WTC11 (cell line): ENCODE measurements around the gene LRRC10. TPM values are rescaled to one million over a fixed set of nuclear protein-coding genes. Genes with fewer than 3 reads are reported as not detected.
A peak's percentile ranks its signal among the peaks of the same experiment; 100 is the strongest.

Source experiments
- ATAC-seq: fragments of 200-7000 bp; cut with Tn5 transposase; 2 replicates; pipeline ENCODE4 v1.10.0; 2021; ENCODE audit warnings: mild to moderate bottlenecking, moderate library complexity
- CTCF ChIA-PET: fragments of 300-600 bp; sonication (Branson Sonifier 250); formaldehyde crosslinking; loops from one replicate; lab custom pipeline; 2021; ENCODE audit warnings: antibody characterized with exemption; lab: Charles Lee
- POLR2A ChIA-PET: fragments of 350-600 bp; sonication (Branson Sonifier 250); formaldehyde crosslinking; loops from one replicate; lab custom pipeline; 2021; ENCODE audit warnings: antibody characterized with exemption; lab: Charles Lee
- DNase-seq: peaks from one replicate; pipeline ENCODE4 v3.0.0; 2021; ENCODE audit warnings: low spot score
- H3K27ac Mint-ChIP-seq: 2 replicates; pipeline ENCODE4 v1.8.0; 2021; ENCODE audit warnings: mixed read lengths
- H3K27me3 Mint-ChIP-seq: 2 replicates; pipeline ENCODE4 v1.8.0; 2021; ENCODE audit warnings: low read depth, mild to moderate bottlenecking, moderate library complexity, mixed read lengths
- H3K36me3 Mint-ChIP-seq: 2 replicates; pipeline ENCODE4 v1.8.0; 2021; ENCODE audit warnings: mixed read lengths
- H3K4me1 Mint-ChIP-seq: 2 replicates; pipeline ENCODE4 v1.8.0; 2022; ENCODE audit warnings: mixed read lengths
- H3K4me3 Mint-ChIP-seq: 2 replicates; pipeline ENCODE4 v1.8.0; 2021; ENCODE audit warnings: mild to moderate bottlenecking, moderate library complexity, mixed read lengths
- H3K9me3 Mint-ChIP-seq: 2 replicates; pipeline ENCODE4 v1.8.0; 2021; ENCODE audit warnings: mixed read lengths
- ELF4 ChIP-seq: sonication (generic); formaldehyde crosslinking; IDR thresholded peaks from 2 replicates; pipeline ENCODE4 v1.8.1; 2022; ENCODE audit warnings: low read depth, mild to moderate bottlenecking, moderate library complexity, missing genetic modification reagents
- ETV6 ChIP-seq: sonication (generic); formaldehyde crosslinking; IDR thresholded peaks from 2 replicates; pipeline ENCODE4 v1.8.1; 2022; ENCODE audit warnings: mild to moderate bottlenecking, missing genetic modification reagents
- HMGA2 ChIP-seq: fragments of 250-450 bp; sonication (Bioruptor Pico); IDR thresholded peaks from 2 replicates; pipeline ENCODE4 v1.4.0; 2021; ENCODE audit warnings: mild to moderate bottlenecking, moderate library complexity
- JAZF1 ChIP-seq: fragments of 250-450 bp; sonication (Bioruptor Pico); IDR thresholded peaks from 2 replicates; pipeline ENCODE4 v1.9.0; 2021; ENCODE audit warnings: moderate library complexity, mild to moderate bottlenecking, inconsistent platforms
- JUN ChIP-seq: sonication (generic); formaldehyde crosslinking; IDR thresholded peaks from 2 replicates; pipeline ENCODE4 v1.8.0; 2023; ENCODE audit warnings: mild to moderate bottlenecking, missing genetic modification reagents
- MYBL2 ChIP-seq: sonication (generic); formaldehyde crosslinking; IDR thresholded peaks from 2 replicates; pipeline ENCODE4 v1.8.1; 2023; ENCODE audit warnings: mild to moderate bottlenecking, moderate library complexity, missing genetic modification reagents
- NFE2L1 ChIP-seq: sonication (generic); formaldehyde crosslinking; IDR thresholded peaks from 2 replicates; pipeline ENCODE4 v1.8.1; 2023; ENCODE audit warnings: missing genetic modification reagents
- OVOL2 ChIP-seq: fragments of 250-450 bp; sonication (Bioruptor Pico); IDR thresholded peaks from 2 replicates; pipeline ENCODE4 v1.9.0; 2021; ENCODE audit warnings: mild to moderate bottlenecking, borderline replicate concordance
- SMAD4 ChIP-seq: sonication (generic); formaldehyde crosslinking; IDR thresholded peaks from 2 replicates; pipeline ENCODE4 v1.8.0; 2022; ENCODE audit warnings: mild to moderate bottlenecking, missing genetic modification reagents
- SP1 ChIP-seq: sonication (generic); formaldehyde crosslinking; conservative IDR thresholded peaks from 2 replicates; pipeline ENCODE4 v1.8.1; 2022; ENCODE audit warnings: missing genetic modification reagents
- TCF7 ChIP-seq: sonication (generic); formaldehyde crosslinking; IDR thresholded peaks from 2 replicates; pipeline ENCODE4 v1.8.0; 2022; ENCODE audit warnings: mild to moderate bottlenecking, low read depth, missing genetic modification reagents, moderate library complexity
- ZNF219 ChIP-seq: sonication (generic); formaldehyde crosslinking; IDR thresholded peaks from 2 replicates; pipeline ENCODE4 v1.8.0; 2023; ENCODE audit warnings: missing genetic modification reagents, mild to moderate bottlenecking, borderline replicate concordance
- ZNF317 ChIP-seq: sonication (generic); formaldehyde crosslinking; IDR thresholded peaks from 2 replicates; pipeline ENCODE4 v1.8.1; 2023; ENCODE audit warnings: low read depth, mild to moderate bottlenecking, moderate library complexity, missing genetic modification reagents, borderline replicate concordance
- ZNF423 ChIP-seq: fragments of 250-450 bp; sonication (Bioruptor Pico); IDR thresholded peaks from 2 replicates; pipeline ENCODE4 v2.1.2; 2022; ENCODE audit warnings: mild to moderate bottlenecking, moderate library complexity
- total RNA-seq: library from RNA; stranded (reverse); gene quantifications from 3 replicates; pipeline ENCODE4 v1.2.3, GENCODE V29; 2021
- TF ChIP-seq, protein P1 (sequence below): fragments of 250-450 bp; sonication (Bioruptor Pico); IDR thresholded peaks from 2 replicates; pipeline ENCODE4 v1.9.0; 2021; ENCODE audit warnings: mild to moderate bottlenecking
- TF ChIP-seq, protein P2 (sequence below): sonication (generic); formaldehyde crosslinking; IDR thresholded peaks from 2 replicates; pipeline ENCODE4 v1.8.0; 2023; ENCODE audit warnings: missing genetic modification reagents
- TF ChIP-seq, protein P3 (sequence below): sonication (generic); formaldehyde crosslinking; IDR thresholded peaks from 2 replicates; pipeline ENCODE4 v1.8.0; 2022; ENCODE audit warnings: mild to moderate bottlenecking, missing genetic modification reagents
- TF ChIP-seq, protein P4 (sequence below): sonication (generic); formaldehyde crosslinking; conservative IDR thresholded peaks from 2 replicates; pipeline ENCODE4 v1.8.1; 2022; ENCODE audit warnings: mild to moderate bottlenecking, missing genetic modification reagents
- TF ChIP-seq, protein P5 (sequence below): fragments of 200-600 bp; IDR thresholded peaks from 2 replicates; pipeline ENCODE4 v1.8.0; 2022; ENCODE audit warnings: antibody characterized with exemption
- TF ChIP-seq, protein P6 (sequence below): sonication (generic); formaldehyde crosslinking; IDR thresholded peaks from 2 replicates; pipeline ENCODE4 v1.8.0; 2023; ENCODE audit warnings: missing genetic modification reagents, mild to moderate bottlenecking, borderline replicate concordance

The LRRC10 gene
- total RNA-seq, 1 experiment from 2014 or later, result not detected

DNA sequence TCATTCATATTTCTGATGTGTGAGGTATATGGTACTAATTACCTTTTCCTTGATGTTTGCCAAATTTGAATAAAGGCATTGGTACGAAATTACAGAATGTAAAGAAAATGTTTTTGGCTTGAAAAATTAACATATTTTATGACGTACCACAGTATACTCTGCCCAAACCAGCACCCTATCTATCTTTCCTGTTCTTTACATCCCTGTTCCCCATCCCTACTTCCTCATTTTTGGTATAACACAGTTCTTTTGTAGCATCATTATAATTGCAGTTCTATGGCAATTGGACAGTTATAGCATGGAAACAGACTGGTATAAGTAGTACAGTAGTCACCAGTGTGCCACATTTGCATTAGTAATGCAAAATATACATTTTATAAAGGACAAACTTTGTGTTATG lies 32.4 kb downstream of the LRRC10 start (continued):
- TF ChIP-seq JAZF1 (CRISPR knock-in tag) (no peak), SP1 (CRISPR knock-in tag) (no peak), HMGA2 (CRISPR knock-in tag) (no peak), NFE2L1 (CRISPR knock-in tag) (no peak), ELF4 (CRISPR knock-in tag) (no peak), ETV6 (CRISPR knock-in tag) (no peak), TCF7 (CRISPR knock-in tag) (no peak), ZNF423 (CRISPR knock-in tag) (no peak)
- TF ChIP-seq, protein P1, sequence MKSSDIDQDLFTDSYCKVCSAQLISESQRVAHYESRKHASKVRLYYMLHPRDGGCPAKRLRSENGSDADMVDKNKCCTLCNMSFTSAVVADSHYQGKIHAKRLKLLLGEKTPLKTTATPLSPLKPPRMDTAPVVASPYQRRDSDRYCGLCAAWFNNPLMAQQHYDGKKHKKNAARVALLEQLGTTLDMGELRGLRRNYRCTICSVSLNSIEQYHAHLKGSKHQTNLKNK (CRISPR knock-in tag), result no peak
- TF ChIP-seq, protein P2, sequence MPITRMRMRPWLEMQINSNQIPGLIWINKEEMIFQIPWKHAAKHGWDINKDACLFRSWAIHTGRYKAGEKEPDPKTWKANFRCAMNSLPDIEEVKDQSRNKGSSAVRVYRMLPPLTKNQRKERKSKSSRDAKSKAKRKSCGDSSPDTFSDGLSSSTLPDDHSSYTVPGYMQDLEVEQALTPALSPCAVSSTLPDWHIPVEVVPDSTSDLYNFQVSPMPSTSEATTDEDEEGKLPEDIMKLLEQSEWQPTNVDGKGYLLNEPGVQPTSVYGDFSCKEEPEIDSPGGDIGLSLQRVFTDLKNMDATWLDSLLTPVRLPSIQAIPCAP (CRISPR knock-in tag), result no peak

DNA sequence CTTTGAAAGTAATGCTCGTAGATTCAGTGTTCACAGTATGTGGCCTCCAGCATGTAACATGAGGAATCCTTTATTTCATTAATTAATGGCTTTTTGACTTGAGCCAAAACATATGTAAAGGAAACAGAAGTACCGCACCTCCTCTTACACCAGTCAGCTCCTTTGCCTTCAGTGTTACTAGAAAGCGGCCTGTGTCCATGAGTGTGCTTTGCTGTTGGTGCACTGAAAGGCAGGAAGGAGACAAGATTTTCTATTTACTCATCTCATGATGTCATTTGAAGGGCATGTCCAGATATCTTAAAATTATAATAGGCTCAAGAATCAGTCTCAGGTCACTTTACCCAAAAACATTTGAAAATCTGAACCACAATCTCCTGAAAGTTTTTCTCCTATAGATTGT lies 35.4 kb downstream of the LRRC10 start:
- H3K9me3 Mint-ChIP-seq, result no peaks in the 10 kb centered on the region
- ChIA-PET CTCF (interaction anchor here (0.6 kb wide), 1 partner anchor 218 kb away, joined by 4 read pairs; no protein-coding TSS in a partner anchor), POLR2A (no interaction called here)
- TF ChIP-seq ZNF219 (no peak), MYBL2 (no peak), SP1 (CRISPR knock-in tag) (no peak), OVOL2 (CRISPR knock-in tag) (no peak), SMAD4 (CRISPR knock-in tag) (no peak), JUN (CRISPR knock-in tag) (no peak)
- TF ChIP-seq, protein P3, sequence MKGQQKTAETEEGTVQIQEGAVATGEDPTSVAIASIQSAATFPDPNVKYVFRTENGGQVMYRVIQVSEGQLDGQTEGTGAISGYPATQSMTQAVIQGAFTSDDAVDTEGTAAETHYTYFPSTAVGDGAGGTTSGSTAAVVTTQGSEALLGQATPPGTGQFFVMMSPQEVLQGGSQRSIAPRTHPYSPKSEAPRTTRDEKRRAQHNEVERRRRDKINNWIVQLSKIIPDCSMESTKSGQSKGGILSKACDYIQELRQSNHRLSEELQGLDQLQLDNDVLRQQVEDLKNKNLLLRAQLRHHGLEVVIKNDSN (CRISPR knock-in tag), result no peak
- TF ChIP-seq, protein P4, sequence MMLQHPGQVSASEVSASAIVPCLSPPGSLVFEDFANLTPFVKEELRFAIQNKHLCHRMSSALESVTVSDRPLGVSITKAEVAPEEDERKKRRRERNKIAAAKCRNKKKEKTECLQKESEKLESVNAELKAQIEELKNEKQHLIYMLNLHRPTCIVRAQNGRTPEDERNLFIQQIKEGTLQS (CRISPR knock-in tag), result no peak
- H3K4me3 Mint-ChIP-seq, result no peak overlapping the region
- DNase-seq (no peak), ATAC-seq (no peak)
- H3K27ac Mint-ChIP-seq, result no peak overlapping the region
- H3K4me1 Mint-ChIP-seq, result peaks cover 5% of the 10 kb centered on the region
- H3K36me3 Mint-ChIP-seq, result peaks cover 28% of the 10 kb centered on the region
- H3K27me3 Mint-ChIP-seq, result no peaks in the 10 kb centered on the region

DNA sequence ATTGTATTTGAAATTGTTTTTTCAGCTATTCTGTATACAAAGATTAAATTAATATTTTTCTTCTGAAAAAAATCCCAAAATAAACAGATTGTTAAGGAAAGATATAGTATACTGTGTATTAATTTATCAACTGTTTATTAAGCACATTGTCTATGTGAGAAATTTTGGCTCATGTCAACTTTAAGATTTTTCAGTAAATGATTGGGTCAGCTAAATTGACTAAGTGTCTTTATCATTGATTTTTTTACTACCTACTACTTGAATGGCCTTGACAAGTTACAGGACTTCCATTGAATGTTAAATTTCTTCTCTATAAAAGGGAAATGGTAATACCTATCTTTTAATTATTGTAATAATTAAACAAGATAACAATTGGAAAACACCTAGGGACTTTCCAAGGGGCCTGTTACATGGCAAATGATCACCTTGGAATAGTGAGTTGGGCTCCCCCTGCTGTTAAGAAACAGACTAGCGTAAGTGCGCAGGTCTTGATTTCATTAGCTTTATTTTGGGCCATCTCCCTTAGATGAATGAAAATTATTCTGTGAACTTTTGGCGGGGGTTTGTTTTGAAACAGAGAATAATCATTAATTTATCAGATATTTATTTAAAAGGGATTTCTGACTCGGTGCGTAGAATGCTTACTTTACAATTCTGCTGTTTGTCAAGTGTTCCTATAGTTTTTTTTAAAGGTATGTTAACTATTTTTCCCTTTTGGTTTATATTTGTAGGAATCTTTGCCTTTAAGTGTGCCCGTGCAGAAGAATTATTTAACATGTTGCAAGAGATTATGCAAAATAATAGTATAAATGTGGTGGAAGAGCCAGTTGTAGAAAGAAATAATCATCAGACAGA lies 39.9 kb downstream of the LRRC10 start:
- Mint-ChIP-seq H3K9me3 (no peaks in the 10 kb centered on the region), H3K36me3 (peaks cover 28% of the 10 kb centered on the region), H3K27ac (no peak overlapping the region), H3K27me3 (no peaks in the 10 kb centered on the region), H3K4me3 (no peak overlapping the region), H3K4me1 (peaks cover 3% of the 10 kb centered on the region; the same call in 1 of the 2 replicates)
- CTCF ChIA-PET, result interaction anchor here (0.5 to 4.2 kb wide), 37 partner anchors 9 to 414 kb away, joined by 3 to 34 read pairs (median 3); partner anchors contain the start of gene FRS2
- peak; percentile 80 for ATAC-seq
- POLR2A ChIA-PET, result no interaction called here
- TF ChIP-seq ZNF317 (CRISPR knock-in tag) (no peak), ELF4 (CRISPR knock-in tag) (no peak)
- TF ChIP-seq, protein P5, sequence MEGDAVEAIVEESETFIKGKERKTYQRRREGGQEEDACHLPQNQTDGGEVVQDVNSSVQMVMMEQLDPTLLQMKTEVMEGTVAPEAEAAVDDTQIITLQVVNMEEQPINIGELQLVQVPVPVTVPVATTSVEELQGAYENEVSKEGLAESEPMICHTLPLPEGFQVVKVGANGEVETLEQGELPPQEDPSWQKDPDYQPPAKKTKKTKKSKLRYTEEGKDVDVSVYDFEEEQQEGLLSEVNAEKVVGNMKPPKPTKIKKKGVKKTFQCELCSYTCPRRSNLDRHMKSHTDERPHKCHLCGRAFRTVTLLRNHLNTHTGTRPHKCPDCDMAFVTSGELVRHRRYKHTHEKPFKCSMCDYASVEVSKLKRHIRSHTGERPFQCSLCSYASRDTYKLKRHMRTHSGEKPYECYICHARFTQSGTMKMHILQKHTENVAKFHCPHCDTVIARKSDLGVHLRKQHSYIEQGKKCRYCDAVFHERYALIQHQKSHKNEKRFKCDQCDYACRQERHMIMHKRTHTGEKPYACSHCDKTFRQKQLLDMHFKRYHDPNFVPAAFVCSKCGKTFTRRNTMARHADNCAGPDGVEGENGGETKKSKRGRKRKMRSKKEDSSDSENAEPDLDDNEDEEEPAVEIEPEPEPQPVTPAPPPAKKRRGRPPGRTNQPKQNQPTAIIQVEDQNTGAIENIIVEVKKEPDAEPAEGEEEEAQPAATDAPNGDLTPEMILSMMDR, result peak; percentile 70
- TF ChIP-seq, protein P6, sequence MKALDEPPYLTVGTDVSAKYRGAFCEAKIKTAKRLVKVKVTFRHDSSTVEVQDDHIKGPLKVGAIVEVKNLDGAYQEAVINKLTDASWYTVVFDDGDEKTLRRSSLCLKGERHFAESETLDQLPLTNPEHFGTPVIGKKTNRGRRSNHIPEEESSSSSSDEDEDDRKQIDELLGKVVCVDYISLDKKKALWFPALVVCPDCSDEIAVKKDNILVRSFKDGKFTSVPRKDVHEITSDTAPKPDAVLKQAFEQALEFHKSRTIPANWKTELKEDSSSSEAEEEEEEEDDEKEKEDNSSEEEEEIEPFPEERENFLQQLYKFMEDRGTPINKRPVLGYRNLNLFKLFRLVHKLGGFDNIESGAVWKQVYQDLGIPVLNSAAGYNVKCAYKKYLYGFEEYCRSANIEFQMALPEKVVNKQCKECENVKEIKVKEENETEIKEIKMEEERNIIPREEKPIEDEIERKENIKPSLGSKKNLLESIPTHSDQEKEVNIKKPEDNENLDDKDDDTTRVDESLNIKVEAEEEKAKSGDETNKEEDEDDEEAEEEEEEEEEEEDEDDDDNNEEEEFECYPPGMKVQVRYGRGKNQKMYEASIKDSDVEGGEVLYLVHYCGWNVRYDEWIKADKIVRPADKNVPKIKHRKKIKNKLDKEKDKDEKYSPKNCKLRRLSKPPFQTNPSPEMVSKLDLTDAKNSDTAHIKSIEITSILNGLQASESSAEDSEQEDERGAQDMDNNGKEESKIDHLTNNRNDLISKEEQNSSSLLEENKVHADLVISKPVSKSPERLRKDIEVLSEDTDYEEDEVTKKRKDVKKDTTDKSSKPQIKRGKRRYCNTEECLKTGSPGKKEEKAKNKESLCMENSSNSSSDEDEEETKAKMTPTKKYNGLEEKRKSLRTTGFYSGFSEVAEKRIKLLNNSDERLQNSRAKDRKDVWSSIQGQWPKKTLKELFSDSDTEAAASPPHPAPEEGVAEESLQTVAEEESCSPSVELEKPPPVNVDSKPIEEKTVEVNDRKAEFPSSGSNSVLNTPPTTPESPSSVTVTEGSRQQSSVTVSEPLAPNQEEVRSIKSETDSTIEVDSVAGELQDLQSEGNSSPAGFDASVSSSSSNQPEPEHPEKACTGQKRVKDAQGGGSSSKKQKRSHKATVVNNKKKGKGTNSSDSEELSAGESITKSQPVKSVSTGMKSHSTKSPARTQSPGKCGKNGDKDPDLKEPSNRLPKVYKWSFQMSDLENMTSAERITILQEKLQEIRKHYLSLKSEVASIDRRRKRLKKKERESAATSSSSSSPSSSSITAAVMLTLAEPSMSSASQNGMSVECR (CRISPR knock-in tag), result no peak
- DNase-seq, result peak; percentile 60
